Retinal pigment epithelial cell (primary cell): ENCODE data around the gene ZNF281.

Source experiments
- DNase-seq: peaks from one replicate; pipeline ENCODE4 v3.0.0-alpha.2; 2010; ENCODE audit warnings: low read depth
- H3K4me3 ChIP-seq: 2 replicates; pipeline ENCODE4 v1.5.1; 2011; ENCODE audit warnings: mild to moderate bottlenecking, low read length, control low read depth, moderate library complexity
- TF ChIP-seq, protein P1 (sequence below): conservative IDR thresholded peaks from 2 replicates; pipeline ENCODE4 v1.5.1; 2011; ENCODE audit warnings: low read depth, low read length, control low read depth, inconsistent platforms

ZNF281 gene

DNA sequence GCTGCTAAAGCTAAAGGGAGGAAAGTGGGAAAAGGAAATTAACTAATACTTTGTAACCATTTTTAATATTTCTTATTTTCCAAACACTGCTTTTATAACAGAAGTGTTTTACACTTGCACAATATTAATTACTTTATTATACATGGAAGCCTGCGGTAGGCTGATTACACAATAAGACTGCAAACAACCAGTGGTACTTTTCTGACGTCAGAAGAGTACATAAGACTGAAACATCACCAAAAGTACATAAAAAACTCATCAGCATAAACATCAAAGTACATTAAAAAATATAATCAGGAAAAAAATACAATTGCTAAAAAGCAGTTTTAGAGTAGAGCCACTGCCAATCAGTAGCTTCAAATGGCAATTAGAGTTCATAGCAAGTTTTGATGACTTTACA, 4.6 kb downstream of the ZNF281 start:
- TF ChIP-seq, protein P1, sequence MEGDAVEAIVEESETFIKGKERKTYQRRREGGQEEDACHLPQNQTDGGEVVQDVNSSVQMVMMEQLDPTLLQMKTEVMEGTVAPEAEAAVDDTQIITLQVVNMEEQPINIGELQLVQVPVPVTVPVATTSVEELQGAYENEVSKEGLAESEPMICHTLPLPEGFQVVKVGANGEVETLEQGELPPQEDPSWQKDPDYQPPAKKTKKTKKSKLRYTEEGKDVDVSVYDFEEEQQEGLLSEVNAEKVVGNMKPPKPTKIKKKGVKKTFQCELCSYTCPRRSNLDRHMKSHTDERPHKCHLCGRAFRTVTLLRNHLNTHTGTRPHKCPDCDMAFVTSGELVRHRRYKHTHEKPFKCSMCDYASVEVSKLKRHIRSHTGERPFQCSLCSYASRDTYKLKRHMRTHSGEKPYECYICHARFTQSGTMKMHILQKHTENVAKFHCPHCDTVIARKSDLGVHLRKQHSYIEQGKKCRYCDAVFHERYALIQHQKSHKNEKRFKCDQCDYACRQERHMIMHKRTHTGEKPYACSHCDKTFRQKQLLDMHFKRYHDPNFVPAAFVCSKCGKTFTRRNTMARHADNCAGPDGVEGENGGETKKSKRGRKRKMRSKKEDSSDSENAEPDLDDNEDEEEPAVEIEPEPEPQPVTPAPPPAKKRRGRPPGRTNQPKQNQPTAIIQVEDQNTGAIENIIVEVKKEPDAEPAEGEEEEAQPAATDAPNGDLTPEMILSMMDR = no peak
- no peak overlapping the region for H3K4me3 ChIP-seq

DNA sequence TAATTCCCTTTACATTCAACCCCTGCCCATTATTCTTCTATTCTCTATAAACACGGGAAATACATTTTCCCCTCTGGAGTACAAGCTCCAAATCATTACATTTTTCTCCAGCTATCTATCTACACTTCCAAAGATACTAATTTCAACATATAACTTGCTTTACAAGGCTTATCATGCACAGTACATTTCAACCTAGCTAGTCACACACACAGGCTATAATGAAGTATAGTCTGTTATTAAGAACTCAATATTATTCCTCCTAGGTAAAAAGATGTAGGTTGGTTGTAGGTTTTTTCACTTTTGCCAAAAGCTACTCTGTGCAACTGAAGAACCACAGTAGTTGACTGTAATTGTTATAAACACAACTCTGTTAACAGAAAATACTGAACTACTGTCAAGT, 8.1 kb downstream of the ZNF281 start:
- no peak for DNase-seq
- no peak overlapping the region for H3K4me3 ChIP-seq
- TF ChIP-seq, protein P1 = no peak

More for the DNA sequence above, 4.6 kb downstream of the ZNF281 start:
- no peak for DNase-seq

DNA sequence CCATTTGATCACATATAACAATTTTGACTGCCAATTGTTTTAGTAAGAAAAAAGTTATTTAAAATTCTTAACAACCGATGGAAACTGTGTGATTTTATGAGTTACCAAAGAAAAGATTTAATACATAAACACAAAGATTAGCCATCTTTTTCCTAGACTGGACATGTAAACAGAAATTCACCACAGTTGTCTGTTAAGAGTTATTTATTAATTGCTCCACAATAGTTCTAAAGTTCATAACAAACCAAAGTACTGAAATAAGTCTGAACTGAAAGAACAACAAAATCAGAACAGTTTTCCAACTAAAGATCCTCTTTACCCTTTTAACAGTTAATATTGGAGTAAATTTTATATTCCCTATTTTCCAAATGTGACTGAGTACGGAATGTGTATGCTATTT, 8.6 kb downstream of the ZNF281 start:
- DNase-seq = no peak
- TF ChIP-seq, protein P1 = no peak
- H3K4me3 ChIP-seq = no peak overlapping the region

DNA sequence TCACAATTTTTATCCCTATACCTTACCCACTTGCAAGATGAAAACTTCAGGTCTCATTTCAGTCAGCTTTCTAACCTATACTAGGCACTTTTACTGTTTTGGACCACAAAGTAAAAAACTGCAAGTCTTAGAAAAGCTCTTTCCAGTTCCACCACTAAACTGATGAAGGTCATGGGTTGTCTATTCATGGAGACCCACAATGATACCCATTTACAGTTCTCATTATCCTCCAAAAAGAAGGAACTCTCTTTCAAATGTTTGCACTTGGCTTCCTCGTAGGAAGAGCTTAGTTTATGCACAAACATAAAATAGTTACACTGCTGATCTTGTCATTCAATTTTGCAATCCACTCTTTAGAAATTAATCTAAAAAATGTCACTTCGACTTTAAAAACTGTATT, 9.3 kb downstream of the ZNF281 start:
- DNase-seq = no peak
- TF ChIP-seq, protein P1 = no peak

DNA sequence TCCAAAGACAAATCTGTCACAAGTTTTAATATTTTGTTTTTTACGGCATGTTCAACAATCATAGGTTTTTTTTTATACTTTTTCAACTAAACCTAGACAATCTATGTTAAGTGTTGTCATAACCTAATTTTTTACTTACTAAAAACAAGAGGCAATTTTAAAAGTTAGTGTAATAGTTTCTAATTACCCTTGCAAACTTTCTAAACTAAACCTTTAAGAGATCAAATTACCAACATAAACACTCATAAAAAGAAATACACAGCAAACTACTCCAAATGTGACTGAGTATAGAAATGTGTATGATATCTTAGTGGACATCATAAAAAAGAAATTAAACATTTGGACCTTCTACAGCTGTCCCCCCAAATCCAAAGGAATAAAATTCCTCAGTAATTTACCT, 10.0 kb downstream of the ZNF281 start:
- DNase-seq = no peak
- no peak overlapping the region for H3K4me3 ChIP-seq
- TF ChIP-seq, protein P1 = no peak

More for the DNA sequence above, 9.3 kb downstream of the ZNF281 start:
- no peak overlapping the region for H3K4me3 ChIP-seq

DNA sequence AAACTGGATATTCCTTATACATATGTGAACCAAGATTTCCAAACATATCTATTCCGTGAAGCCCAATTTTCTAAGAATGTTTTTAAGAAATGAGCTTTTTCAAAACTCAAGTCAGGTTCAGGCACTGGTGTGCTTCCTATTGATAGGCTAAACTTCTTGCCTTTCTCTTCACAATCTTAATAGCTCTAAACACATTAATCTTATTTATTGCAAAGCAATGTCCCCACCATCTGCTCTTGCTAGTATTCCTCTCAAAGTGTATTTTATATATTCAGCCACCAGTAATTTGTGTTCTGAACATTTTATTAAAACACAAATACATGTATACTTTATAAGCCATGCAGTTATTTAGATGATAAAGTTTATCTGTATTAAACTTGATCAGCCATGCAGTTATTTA, 11.5 kb downstream of the ZNF281 start:
- TF ChIP-seq, protein P1 = no peak
- no peak overlapping the region for H3K4me3 ChIP-seq
- DNase-seq = no peak

DNA sequence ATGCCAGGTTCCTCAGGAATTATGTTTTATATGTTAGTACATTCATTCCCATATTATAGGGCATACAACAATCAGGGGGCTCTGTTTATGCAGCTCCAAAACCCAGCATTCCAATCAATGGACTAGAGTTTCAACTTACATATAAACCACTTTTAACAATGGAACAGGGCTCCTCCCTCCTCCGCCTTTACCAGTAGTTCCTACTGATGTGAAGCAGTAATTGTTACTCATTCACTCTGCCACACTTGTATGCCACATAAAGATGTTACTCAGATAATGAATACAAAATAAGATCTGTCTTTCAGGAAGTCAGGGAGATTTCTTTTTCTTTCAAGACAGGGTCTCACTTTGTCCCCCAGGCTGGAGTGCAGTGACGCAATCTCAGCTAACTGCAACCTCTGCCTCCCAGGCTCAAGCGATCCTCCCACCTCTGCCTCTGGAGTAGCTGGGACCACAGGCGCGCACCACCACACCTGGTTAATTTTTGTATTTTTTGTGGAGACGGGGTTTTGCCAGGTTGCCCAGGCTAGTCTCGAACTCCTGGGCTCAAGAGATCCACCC, 17.1 kb downstream of the ZNF281 start:
- DNase-seq = no peak
- TF ChIP-seq, protein P1 = no peak
- H3K4me3 ChIP-seq = no peak overlapping the region
